ENCODE measurements around the gene PLD1. TPM values are rescaled to one million over a fixed set of nuclear protein-coding genes. Genes with fewer than 3 reads are reported as not detected.

PLD1 gene
- total RNA-seq, 6 donors from 2014 or later: 11.2 to 47.1 (median 15.6) TPM

DNA sequence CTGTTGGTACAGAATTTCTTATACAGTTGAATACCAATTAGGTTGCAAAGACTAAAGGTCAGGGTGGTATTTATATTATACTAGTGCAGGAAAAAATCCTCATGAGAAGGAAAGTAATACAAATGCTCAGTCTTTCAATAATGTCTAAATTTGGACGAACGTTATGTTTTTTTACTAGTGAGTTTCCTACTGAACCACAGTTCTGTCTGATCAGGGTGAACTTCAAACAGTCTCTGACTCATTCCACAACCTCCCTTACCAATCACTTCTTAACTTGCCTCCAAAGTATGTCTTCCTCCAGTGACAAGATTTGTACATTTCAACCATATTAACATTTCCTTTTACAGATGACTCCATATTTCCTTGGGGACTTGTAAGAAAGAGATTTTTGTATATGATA lies 36.3 kb upstream of the PLD1 start:
- TF ChIP-seq EP300 (IDR thresholded peaks at IDR 0.05) (no peak), POLR2AphosphoS5 (IDR thresholded peaks at IDR 0.05) (no peak), POLR2A (IDR thresholded peaks at IDR 0.05) (no peak)
- Histone ChIP-seq H3K4me1 (peaks cover 0 to 7% (median 0%) of the 10 kb centered on the region in 4 donors), H3K27me3 (no peaks in the 10 kb centered on the region), H3K36me3 (no peaks in the 10 kb centered on the region), H3K4me3 (no peak overlapping the region), H3K27ac (no peak overlapping the region), H3K9me3 (no peaks in the 10 kb centered on the region)
- DNase-seq (no peak), ATAC-seq (ENCODE audit: low FRiP score in 2 of 2) (no peak)
- WGBS, 2 donors: 76 to 81% methylated on average over 2 of the region's 2 CpGs

DNA sequence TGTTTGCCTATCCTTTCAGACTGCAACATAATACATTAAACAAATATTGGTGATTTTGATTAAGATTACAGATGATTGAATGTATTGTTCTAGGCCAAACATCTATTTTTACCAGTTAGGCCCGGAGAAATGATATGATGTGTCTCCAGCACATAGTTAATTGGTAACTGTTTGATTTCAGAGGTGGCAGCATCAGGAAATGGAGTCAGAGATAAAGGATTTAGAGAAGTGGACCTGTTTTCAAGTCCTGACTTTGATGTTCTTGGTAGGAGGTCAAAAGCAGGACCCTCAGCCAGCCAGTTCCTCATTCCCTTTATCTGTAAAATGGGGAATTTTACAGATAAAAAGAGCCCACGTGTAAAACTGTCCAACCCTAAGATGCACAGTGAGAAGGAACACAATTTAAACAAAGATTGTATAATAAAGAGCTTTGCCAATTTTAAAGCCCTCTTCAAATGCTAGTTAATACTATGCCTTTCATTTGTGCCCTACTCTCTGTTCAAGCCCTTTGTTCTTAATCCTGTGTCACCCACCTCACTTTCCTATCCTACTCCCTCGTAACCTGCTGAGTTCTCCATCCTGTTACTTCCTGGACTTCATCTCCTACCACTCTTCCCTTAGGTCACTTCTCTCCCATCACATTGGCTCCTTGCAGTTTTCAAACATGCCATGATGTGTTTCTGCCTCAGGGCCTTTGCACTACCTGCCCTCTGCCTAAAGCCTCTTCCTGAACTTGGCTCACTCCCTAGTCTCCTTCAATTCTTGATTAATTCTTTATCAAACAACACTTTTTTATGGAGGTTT lies 35.4 kb upstream of the PLD1 start:
- H3K4me3 ChIP-seq: no peak overlapping the region
- H3K36me3 ChIP-seq: no peaks in the 10 kb centered on the region
- no peak for TF ChIP-seq POLR2A (IDR thresholded peaks at IDR 0.05)
- TF ChIP-seq EP300 (IDR thresholded peaks at IDR 0.05): no peak
- TF ChIP-seq POLR2AphosphoS5 (IDR thresholded peaks at IDR 0.05): no peak
- TF ChIP-seq, protein P1, sequence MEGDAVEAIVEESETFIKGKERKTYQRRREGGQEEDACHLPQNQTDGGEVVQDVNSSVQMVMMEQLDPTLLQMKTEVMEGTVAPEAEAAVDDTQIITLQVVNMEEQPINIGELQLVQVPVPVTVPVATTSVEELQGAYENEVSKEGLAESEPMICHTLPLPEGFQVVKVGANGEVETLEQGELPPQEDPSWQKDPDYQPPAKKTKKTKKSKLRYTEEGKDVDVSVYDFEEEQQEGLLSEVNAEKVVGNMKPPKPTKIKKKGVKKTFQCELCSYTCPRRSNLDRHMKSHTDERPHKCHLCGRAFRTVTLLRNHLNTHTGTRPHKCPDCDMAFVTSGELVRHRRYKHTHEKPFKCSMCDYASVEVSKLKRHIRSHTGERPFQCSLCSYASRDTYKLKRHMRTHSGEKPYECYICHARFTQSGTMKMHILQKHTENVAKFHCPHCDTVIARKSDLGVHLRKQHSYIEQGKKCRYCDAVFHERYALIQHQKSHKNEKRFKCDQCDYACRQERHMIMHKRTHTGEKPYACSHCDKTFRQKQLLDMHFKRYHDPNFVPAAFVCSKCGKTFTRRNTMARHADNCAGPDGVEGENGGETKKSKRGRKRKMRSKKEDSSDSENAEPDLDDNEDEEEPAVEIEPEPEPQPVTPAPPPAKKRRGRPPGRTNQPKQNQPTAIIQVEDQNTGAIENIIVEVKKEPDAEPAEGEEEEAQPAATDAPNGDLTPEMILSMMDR (IDR thresholded peaks at IDR 0.05): no peak
- peaks cover 0 to 7% (median 0%) of the 10 kb centered on the region in 4 donors for H3K4me1 ChIP-seq
- ATAC-seq (ENCODE audit: low FRiP score in 2 of 2) (no peak), DNase-seq (no peak)
- no peak overlapping the region for H3K27ac ChIP-seq
- 59 to 64% methylated on average over 3 of the region's 3 CpGs for WGBS, 2 donors
- H3K9me3 ChIP-seq: no peaks in the 10 kb centered on the region
- H3K27me3 ChIP-seq: no peaks in the 10 kb centered on the region

DNA sequence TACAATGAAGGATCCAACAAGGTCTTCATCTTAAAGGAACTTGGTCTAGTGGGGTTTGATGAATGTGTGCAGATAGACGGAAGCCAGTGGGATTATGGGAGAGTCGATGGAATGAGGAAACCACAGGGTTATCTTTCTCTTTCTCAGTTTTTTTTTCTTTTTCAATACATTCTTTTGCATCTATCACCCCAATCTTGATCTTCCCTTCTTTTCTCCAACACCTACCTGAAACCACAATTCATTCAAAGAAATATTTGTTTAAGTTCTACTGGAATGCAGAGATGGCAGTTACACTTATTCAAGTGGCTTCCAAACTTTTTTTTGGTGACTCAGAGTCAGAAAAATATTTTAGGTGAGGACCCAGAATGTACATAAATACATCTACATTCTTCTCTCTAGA lies 34.6 kb upstream of the PLD1 start:
- DNase-seq (no peak), ATAC-seq (ENCODE audit: low FRiP score in 2 of 2) (no peak)
- no peak overlapping the region for H3K4me3 ChIP-seq
- no peak for TF ChIP-seq POLR2AphosphoS5 (IDR thresholded peaks at IDR 0.05)
- no peak for TF ChIP-seq EP300 (IDR thresholded peaks at IDR 0.05)
- TF ChIP-seq POLR2A (IDR thresholded peaks at IDR 0.05): no peak
- TF ChIP-seq, protein P1 (IDR thresholded peaks at IDR 0.05): no peak
- no peaks in the 10 kb centered on the region for H3K9me3 ChIP-seq
- no peaks in the 10 kb centered on the region for H3K27me3 ChIP-seq
- H3K36me3 ChIP-seq: no peaks in the 10 kb centered on the region
- no peak overlapping the region for H3K27ac ChIP-seq
- WGBS, 2 donors: 80 to 88% methylated on average over 2 of the region's 2 CpGs
- peaks cover 0 to 7% (median 0%) of the 10 kb centered on the region in 4 donors for H3K4me1 ChIP-seq

DNA sequence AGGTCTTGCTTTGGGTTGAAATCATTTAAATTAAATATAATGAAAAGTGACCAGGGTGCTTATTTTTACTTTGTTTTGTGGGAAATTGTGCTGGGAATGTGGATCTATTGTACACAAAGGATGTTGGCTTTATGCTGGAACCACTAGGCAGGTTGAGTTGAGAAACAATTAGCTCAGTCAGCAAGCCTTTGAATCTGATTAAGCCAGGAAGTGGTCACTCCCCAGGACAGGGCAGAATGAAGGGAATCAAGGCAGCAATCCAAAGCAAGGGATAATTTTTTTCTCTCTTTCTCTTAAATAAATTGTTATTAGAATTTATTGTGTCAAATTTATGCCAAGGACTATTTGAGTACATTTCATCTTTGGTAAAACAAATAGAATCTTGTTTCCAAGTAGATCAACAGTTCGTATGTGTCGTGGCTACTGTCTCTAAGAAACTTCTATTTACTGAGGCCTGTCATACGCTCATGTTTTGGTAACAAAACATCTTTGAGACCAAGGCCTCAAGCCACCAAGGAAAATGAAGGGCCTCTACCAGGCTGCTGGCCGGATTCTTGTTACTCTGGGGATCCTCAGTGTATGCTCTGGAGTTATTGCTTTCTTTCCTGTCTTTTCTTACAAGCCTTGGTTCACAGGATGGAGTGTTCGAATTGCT lies 32.7 kb upstream of the PLD1 start, which contains the start of gene TMEM212:
Gene TMEM212 (plus strand): TSS at position 486 of the 655 bp plus-strand sequence. CDS start 35 bp downstream, at position 521.
- Histone ChIP-seq H3K36me3 (no peaks in the 10 kb centered on the region), H3K4me1 (peaks cover 0 to 8% (median 6%) of the 10 kb centered on the region in 4 donors), H3K4me3 (no peak within 1 kb of the TSS), H3K27ac (peak within 1 kb of the TSS in 1 of 4 donors; percentile 53), H3K27me3 (no peaks in the 10 kb centered on the region), H3K9me3 (no peaks in the 10 kb centered on the region)
- ATAC-seq (ENCODE audit: low FRiP score in 2 of 2) (no peak), DNase-seq (no peak)
- TF ChIP-seq EP300 (IDR thresholded peaks at IDR 0.05): no peak
- no peak for TF ChIP-seq POLR2AphosphoS5 (IDR thresholded peaks at IDR 0.05)
- TF ChIP-seq, protein P1 (IDR thresholded peaks at IDR 0.05): no peak
- no peak for TF ChIP-seq POLR2A (IDR thresholded peaks at IDR 0.05)
- WGBS, 2 donors: 56 to 61% methylated on average over 5 of the region's 5 CpGs

DNA sequence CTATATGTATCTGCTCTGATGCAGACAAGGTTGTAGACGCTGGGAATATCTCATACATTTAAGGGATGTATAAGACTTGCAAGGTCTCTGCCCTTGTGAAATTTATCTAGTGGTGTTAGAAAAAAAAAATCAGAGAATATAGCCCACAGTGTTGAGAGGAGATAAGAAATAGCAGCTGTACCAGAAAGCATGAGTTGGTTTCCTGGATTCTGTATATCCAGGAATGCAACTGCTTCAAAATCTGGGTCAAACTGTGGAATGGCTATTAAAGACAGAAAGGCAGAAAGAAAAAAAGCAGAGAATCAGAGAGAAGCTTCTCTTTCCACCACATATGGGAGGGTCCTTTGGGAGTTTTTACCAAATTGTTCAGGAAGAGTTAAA lies 31.3 kb upstream of the PLD1 start:
- ATAC-seq (ENCODE audit: low FRiP score in 2 of 2) (no peak), DNase-seq (no peak)
- no peaks in the 10 kb centered on the region for H3K36me3 ChIP-seq
- H3K4me1 ChIP-seq: peaks cover 0 to 8% (median 6%) of the 10 kb centered on the region in 4 donors
- TF ChIP-seq EP300 (IDR thresholded peaks at IDR 0.05): no peak
- TF ChIP-seq POLR2AphosphoS5 (IDR thresholded peaks at IDR 0.05): no peak
- TF ChIP-seq, protein P1 (IDR thresholded peaks at IDR 0.05): no peak
- TF ChIP-seq POLR2A (IDR thresholded peaks at IDR 0.05): no peak
- no peak overlapping the region for H3K27ac ChIP-seq
- H3K9me3 ChIP-seq: no peaks in the 10 kb centered on the region
- WGBS, 2 donors: 79 to 85% methylated on average over 1 of the region's 1 CpG
- no peak overlapping the region for H3K4me3 ChIP-seq
- H3K27me3 ChIP-seq: no peaks in the 10 kb centered on the region
